Measurements from ENCODE around the gene SDHAF3.

Gene SDHAF3

GRCh38 chr7:97218767-97219166 is 101.3 kb downstream of the SDHAF3 start:
- no peak for DNase-seq (ENCODE audit: low spot score)

GRCh38 chr7:97219237-97219636 is 101.7 kb downstream of the SDHAF3 start:
- DNase-seq (ENCODE audit: low spot score), result no peak

DNA sequence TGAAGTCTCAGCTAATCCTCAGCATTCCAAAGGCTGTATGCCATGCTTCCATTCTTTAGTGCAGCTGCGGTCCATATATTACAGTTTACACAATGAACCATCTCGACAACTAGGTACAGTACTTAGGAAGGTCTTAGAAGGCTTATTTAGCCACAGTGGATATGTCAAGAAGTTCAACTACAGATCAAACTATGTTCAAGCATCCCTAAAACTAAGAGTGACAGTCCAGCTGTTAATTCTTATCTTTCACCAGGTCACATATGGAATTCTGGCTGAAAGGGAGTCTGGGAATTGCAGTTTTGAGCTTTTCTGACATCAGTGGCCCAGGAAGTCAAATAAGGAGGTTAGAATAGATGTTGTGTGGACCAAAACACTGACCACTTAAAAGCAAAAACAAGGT is 106.8 kb downstream of the SDHAF3 start:
- no peak for DNase-seq (ENCODE audit: low spot score)

GRCh38 chr7:97226541-97226940 is 109.0 kb downstream of the SDHAF3 start:
- no peak for DNase-seq (ENCODE audit: low spot score)
